Karpas-422 (cell line): ENCODE data around the gene SULT2B1. TPM values are rescaled to one million over a fixed set of nuclear protein-coding genes. Genes with fewer than 3 reads are reported as not detected.
A peak's percentile ranks its signal among the peaks of the same experiment; 100 is the strongest.

ENCODE experiments used
- DNase-seq: peaks from one replicate; pipeline ENCODE4 v3.0.0-alpha.2; 2015
- H2AFZ ChIP-seq: fragments of 200-600 bp; sonication (generic); 2 replicates; pipeline ENCODE4 v1.6.1; 2014; ENCODE audit warnings: antibody characterized with exemption, low read length, mixed read lengths
- H3K27ac ChIP-seq: fragments of 200-600 bp; sonication (generic); 2 replicates; pipeline ENCODE4 v1.5.1; 2014; ENCODE audit warnings: mild to moderate bottlenecking, low read length, moderate library complexity
- H3K27me3 ChIP-seq: fragments of 200-600 bp; sonication (generic); 2 replicates; pipeline ENCODE4 v1.6.1; 2014; ENCODE audit warnings: low read length, mixed read lengths
- H3K36me3 ChIP-seq: fragments of 200-600 bp; sonication (generic); 2 replicates; pipeline ENCODE4 v1.6.1; 2014; ENCODE audit warnings: low read length, mixed read lengths; ENCODE audit not compliant: insufficient read depth
- H3K4me1 ChIP-seq: fragments of 200-600 bp; sonication (generic); 2 replicates; pipeline ENCODE4 v1.6.1; 2014; ENCODE audit warnings: mild to moderate bottlenecking, low read length, mixed read lengths
- H3K4me2 ChIP-seq: fragments of 200-600 bp; sonication (generic); 2 replicates; pipeline ENCODE4 v1.6.1; 2014; ENCODE audit warnings: low read length, low read depth, mild to moderate bottlenecking; ENCODE audit not compliant: poor library complexity, severe bottlenecking
- H3K4me3 ChIP-seq: fragments of 200-600 bp; sonication (generic); 2 replicates; pipeline ENCODE4 v1.5.1; 2014; ENCODE audit warnings: mild to moderate bottlenecking, antibody characterized with exemption, low read length, mixed read lengths
- H3K79me2 ChIP-seq: fragments of 200-600 bp; sonication (generic); 2 replicates; pipeline ENCODE4 v1.6.1; 2014; ENCODE audit warnings: mild to moderate bottlenecking, low read length, mixed read lengths
- H3K9ac ChIP-seq: fragments of 200-600 bp; sonication (generic); 2 replicates; pipeline ENCODE4 v1.6.0; 2014; ENCODE audit warnings: low read length
- H3K9me2 ChIP-seq: fragments of 200-600 bp; sonication (generic), shearing (Covaris generic); replicated peaks from 2 replicates; pipeline ENCODE4 v1.6.0; 2014; ENCODE audit warnings: mild to moderate bottlenecking, low read length, moderate library complexity; ENCODE audit not compliant: insufficient read depth
- H3K9me3 ChIP-seq: fragments of 300-700, 200-600 bp; sonication (generic); 2 replicates; pipeline ENCODE4 v1.6.1; 2014; ENCODE audit warnings: low read length, mixed read lengths
- H4K20me1 ChIP-seq: fragments of 200-600 bp; sonication (generic); 2 replicates; pipeline ENCODE4 v1.6.1; 2014; ENCODE audit warnings: mild to moderate bottlenecking, antibody characterized with exemption, low read length, low read depth; ENCODE audit not compliant: insufficient read depth
- total RNA-seq: library from RNA; depleted of rRNA; stranded (reverse); fragments of >200 nt; shearing (Covaris generic); gene quantifications from 2 replicates; pipeline ENCODE4 v1.2.3, GENCODE V29; 2014; ENCODE audit warnings: low replicate concordance

SULT2B1 gene
- total RNA-seq, 1 experiment from 2014 or later, result not detected

DNA sequence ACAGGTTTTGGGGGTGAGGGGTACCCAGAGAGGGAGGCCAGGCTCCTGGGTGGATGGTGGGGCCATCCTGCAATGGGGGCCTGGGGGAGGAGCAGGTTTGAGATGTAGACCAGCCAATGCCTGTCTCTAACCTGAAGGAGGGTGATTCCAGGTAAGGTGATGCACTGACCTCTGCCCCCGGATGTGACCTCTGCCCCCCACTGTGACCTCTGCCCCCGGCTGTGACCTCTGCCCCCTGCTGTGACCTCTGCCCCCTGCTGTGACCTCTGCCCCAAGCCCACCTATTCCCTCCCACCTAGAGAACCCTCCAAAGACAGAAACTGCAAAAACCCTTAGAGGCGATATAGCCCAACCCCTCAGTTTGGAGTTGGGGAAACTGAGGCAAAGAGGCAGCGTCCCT is 44.3 kb downstream of the SULT2B1 start:
- Histone ChIP-seq H3K4me1 (no peaks in the 10 kb centered on the region), H3K79me2 (no peaks in the 10 kb centered on the region), H3K4me2 (no peak overlapping the region), H3K36me3 (no peaks in the 10 kb centered on the region), H2AFZ (no peak overlapping the region), H4K20me1 (no peaks in the 10 kb centered on the region), H3K9me3 (no peaks in the 10 kb centered on the region), H3K27ac (no peak overlapping the region), H3K27me3 (no peaks in the 10 kb centered on the region), H3K9me2 (no peaks in the 10 kb centered on the region), H3K9ac (no peak overlapping the region), H3K4me3 (no peak overlapping the region)
- peak; percentile 19 for DNase-seq

DNA sequence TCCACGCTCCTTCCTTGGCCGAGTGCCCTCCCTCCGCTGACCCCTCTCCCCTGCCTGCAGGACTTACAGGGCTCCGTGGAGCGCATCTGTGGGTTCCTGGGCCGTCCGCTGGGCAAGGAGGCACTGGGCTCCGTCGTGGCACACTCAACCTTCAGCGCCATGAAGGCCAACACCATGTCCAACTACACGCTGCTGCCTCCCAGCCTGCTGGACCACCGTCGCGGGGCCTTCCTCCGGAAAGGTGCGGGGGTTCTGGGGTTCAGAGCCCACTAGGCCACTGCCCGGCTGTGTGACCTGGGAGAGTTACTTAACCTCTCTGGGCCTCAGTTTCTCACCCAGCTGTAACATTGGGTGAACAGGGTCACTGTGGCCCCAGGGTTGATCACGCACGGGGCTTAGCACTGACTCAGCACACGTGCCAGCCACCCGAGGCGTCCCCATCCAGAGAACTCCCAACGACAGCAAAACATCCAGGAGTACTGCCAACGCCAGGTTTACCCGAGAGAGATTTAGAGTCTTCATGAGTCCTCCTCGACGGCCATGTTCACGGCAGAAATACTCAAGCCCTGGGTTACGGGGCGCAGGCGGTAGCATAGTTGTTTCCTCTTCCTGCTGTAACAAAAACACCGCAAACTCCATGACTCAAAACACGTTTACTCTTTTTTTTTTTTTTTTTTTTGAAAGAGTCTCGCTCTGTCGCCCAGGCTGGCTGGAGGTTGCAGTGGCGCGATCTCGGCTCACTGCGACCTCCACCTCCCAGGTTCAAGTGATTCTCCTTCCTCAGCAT is 44.9 kb downstream of the SULT2B1 start:
- Histone ChIP-seq H3K79me2 (no peaks in the 10 kb centered on the region), H2AFZ (no peak overlapping the region), H3K9me3 (no peaks in the 10 kb centered on the region), H3K27ac (no peak overlapping the region), H3K9me2 (no peaks in the 10 kb centered on the region), H3K27me3 (no peaks in the 10 kb centered on the region), H3K9ac (no peak overlapping the region), H3K4me3 (no peak overlapping the region), H3K4me2 (no peak overlapping the region), H4K20me1 (no peaks in the 10 kb centered on the region), H3K4me1 (no peaks in the 10 kb centered on the region), H3K36me3 (no peaks in the 10 kb centered on the region)
- peak; percentile 42 for DNase-seq

GRCh38 chr19:48598996-48599700 is 47.2 kb downstream of the SULT2B1 start:
- peak; percentile 31 for DNase-seq
- H3K36me3 ChIP-seq, result no peaks in the 10 kb centered on the region
- H3K27me3 ChIP-seq, result no peaks in the 10 kb centered on the region
- no peak overlapping the region for H3K4me3 ChIP-seq
- H3K4me1 ChIP-seq, result no peaks in the 10 kb centered on the region
- H2AFZ ChIP-seq, result no peak overlapping the region
- no peaks in the 10 kb centered on the region for H4K20me1 ChIP-seq
- H3K9ac ChIP-seq, result no peak overlapping the region
- no peaks in the 10 kb centered on the region for H3K9me3 ChIP-seq
- no peaks in the 10 kb centered on the region for H3K79me2 ChIP-seq
- no peak overlapping the region for H3K4me2 ChIP-seq
- H3K27ac ChIP-seq, result no peak overlapping the region
- no peaks in the 10 kb centered on the region for H3K9me2 ChIP-seq

- Histone ChIP-seq H3K79me2 (no peaks in the 10 kb centered on the region), H3K9ac (no peak overlapping the region), H4K20me1 (no peaks in the 10 kb centered on the region), H3K4me1 (no peaks in the 10 kb centered on the region), H3K4me2 (no peak overlapping the region), H3K9me3 (no peaks in the 10 kb centered on the region), H3K9me2 (no peaks in the 10 kb centered on the region), H2AFZ (no peak overlapping the region), H3K27me3 (no peaks in the 10 kb centered on the region), H3K4me3 (no peak overlapping the region), H3K27ac (no peak overlapping the region), H3K36me3 (no peaks in the 10 kb centered on the region)
- DNase-seq, result peak; percentile 37
These were observed 48.9 kb downstream of the SULT2B1 start for GRCh38 chr19:48600679-48601417.

- Histone ChIP-seq H3K4me1 (no peaks in the 10 kb centered on the region), H3K36me3 (no peaks in the 10 kb centered on the region; the same call in 1 of the 2 replicates), H3K9me2 (no peaks in the 10 kb centered on the region), H3K79me2 (no peaks in the 10 kb centered on the region), H3K27me3 (no peaks in the 10 kb centered on the region), H3K27ac (no peak overlapping the region), H2AFZ (no peak overlapping the region), H3K4me2 (no peak overlapping the region), H3K9ac (no peak overlapping the region), H3K9me3 (no peaks in the 10 kb centered on the region), H3K4me3 (no peak overlapping the region), H4K20me1 (no peaks in the 10 kb centered on the region)
- DNase-seq, result peak; percentile 39
These were observed 51.0 kb downstream of the SULT2B1 start for GRCh38 chr19:48603001-48603400.

- no peaks in the 10 kb centered on the region for H3K4me1 ChIP-seq
- DNase-seq, result no peak
- no peaks in the 10 kb centered on the region; the same call in 1 of the 2 replicates for H3K36me3 ChIP-seq
- no peak overlapping the region for H3K4me3 ChIP-seq
- H3K27me3 ChIP-seq, result no peaks in the 10 kb centered on the region
- H3K9me2 ChIP-seq, result no peaks in the 10 kb centered on the region
- no peak overlapping the region for H3K9ac ChIP-seq
- H3K4me2 ChIP-seq, result no peak overlapping the region
- H3K9me3 ChIP-seq, result no peaks in the 10 kb centered on the region
- H3K27ac ChIP-seq, result no peak overlapping the region
- no peaks in the 10 kb centered on the region for H3K79me2 ChIP-seq
- H4K20me1 ChIP-seq, result no peaks in the 10 kb centered on the region
- no peak overlapping the region for H2AFZ ChIP-seq
These were observed 51.5 kb downstream of the SULT2B1 start for GRCh38 chr19:48603449-48603848.

DNA sequence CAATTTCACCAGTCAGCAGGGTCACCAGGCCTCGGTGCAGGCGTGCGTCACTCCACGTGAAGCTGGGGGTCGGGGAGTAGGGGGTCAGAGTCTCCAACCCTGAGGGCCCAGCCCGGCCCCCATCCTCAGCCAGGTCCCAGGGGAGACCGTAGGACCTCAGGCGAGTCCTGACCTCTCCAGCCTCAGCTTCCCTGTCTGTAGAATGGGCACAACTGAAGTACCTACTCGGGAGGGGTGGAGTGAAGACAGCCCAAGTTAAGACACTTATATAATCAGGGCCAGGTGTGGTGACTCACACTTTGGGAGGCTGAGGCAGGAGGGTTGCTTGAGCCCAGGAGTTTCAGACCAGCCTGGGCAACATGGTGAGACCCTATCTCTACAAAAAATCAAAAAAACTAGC is 51.9 kb downstream of the SULT2B1 start:
- H3K4me3 ChIP-seq, result no peak overlapping the region
- no peak overlapping the region for H3K4me2 ChIP-seq
- H3K9me3 ChIP-seq, result no peaks in the 10 kb centered on the region
- H3K4me1 ChIP-seq, result peaks cover under 1% of the 10 kb centered on the region; the same call in 1 of the 2 replicates
- H3K9ac ChIP-seq, result no peak overlapping the region
- DNase-seq, result no peak
- no peaks in the 10 kb centered on the region for H3K9me2 ChIP-seq
- no peaks in the 10 kb centered on the region for H3K27me3 ChIP-seq
- no peaks in the 10 kb centered on the region for H3K79me2 ChIP-seq
- no peaks in the 10 kb centered on the region; the same call in 1 of the 2 replicates for H3K36me3 ChIP-seq
- H2AFZ ChIP-seq, result no peak overlapping the region
- H4K20me1 ChIP-seq, result no peaks in the 10 kb centered on the region
- H3K27ac ChIP-seq, result no peak overlapping the region
